Activated CD4-positive, alpha-beta T cell treated with anti-CD3 and anti-CD28 coated beads for 48 hours (primary cell): ENCODE measurements around the gene SLC12A7.
"Not testable (repeated sequence)": the region's sequence is repeated elsewhere in the genome, so short reads cannot be mapped to it uniquely, and the experiment has no call there.

Experiments
- DNase-seq: peaks from one replicate; pipeline ENCODE4 v3.0.0-alpha.2; 2020

SLC12A7 gene

GRCh38 chr5:1108865-1109174, 3.0 kb downstream of the SLC12A7 start:
- no peak for DNase-seq

GRCh38 chr5:1108023-1108864, 3.6 kb downstream of the SLC12A7 start:
- no peak for DNase-seq

- no peak for DNase-seq
Measured at GRCh38 chr5:1107167-1108022, 4.5 kb downstream of the SLC12A7 start.

GRCh38 chr5:1106385-1107166, 5.3 kb downstream of the SLC12A7 start:
- DNase-seq = peak; percentile 28

- DNase-seq = peak; percentile 61
Measured at GRCh38 chr5:1105350-1106265, 6.3 kb downstream of the SLC12A7 start.

- DNase-seq = no peak
Measured at GRCh38 chr5:1104327-1105006, 7.4 kb downstream of the SLC12A7 start.

- DNase-seq = no peak
Measured at GRCh38 chr5:1103505-1104326, 8.1 kb downstream of the SLC12A7 start.

GRCh38 chr5:1103093-1103492, 8.8 kb downstream of the SLC12A7 start:
- no peak for DNase-seq

GRCh38 chr5:1101961-1102713, 9.7 kb downstream of the SLC12A7 start:
- DNase-seq = no peak

GRCh38 chr5:1100664-1101574, 10.9 kb downstream of the SLC12A7 start:
- DNase-seq = no peak

- no peak for DNase-seq
Measured at GRCh38 chr5:1099926-1100663, 11.8 kb downstream of the SLC12A7 start.

GRCh38 chr5:1098986-1099597, 12.8 kb downstream of the SLC12A7 start:
- no peak for DNase-seq

DNA sequence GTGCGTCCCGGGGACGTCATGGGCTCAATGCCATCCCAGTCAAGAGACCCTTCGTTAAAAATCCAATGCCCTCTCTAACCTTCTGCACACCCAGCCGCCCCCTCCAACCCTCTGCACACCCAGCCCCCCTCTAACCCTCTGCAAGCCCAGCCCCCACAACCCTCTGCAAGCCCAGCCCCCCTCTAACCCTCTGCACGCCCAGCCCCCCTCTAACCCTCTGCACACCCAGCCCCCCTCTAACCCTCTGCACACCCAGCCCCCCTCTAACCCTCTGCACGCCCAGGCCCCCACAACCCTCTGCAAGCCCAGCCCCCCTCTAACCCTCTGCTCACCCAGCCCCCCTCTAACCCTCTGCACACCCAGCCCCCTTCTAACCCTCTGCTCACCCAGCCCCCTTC, 13.9 kb downstream of the SLC12A7 start:
- DNase-seq = not testable (repeated sequence)

- no peak for DNase-seq
Measured at GRCh38 chr5:1097381-1097987, 14.4 kb downstream of the SLC12A7 start.

DNA sequence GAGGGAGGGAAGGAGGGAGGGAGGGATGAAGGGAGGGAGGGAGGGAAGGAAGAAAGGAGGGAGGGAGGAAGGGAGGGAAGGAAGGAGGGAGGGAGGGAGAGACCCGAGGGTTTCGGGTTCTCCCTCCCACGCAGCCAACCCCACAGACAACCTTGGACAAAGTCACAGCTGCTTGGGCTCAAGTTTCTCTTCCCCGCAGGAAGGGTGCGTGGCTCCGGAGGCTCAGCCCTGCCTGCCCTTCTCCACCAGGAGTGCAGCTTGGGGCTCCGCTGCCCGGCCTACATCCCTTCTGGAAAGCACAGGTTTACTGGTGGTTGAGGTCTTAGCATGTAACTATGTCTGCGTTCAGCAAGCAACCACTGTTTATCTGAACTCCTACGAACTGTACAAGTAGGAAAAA, 15.0 kb downstream of the SLC12A7 start:
- no peak for DNase-seq

GRCh38 chr5:1095990-1096363, 15.9 kb downstream of the SLC12A7 start:
- DNase-seq = no peak

DNA sequence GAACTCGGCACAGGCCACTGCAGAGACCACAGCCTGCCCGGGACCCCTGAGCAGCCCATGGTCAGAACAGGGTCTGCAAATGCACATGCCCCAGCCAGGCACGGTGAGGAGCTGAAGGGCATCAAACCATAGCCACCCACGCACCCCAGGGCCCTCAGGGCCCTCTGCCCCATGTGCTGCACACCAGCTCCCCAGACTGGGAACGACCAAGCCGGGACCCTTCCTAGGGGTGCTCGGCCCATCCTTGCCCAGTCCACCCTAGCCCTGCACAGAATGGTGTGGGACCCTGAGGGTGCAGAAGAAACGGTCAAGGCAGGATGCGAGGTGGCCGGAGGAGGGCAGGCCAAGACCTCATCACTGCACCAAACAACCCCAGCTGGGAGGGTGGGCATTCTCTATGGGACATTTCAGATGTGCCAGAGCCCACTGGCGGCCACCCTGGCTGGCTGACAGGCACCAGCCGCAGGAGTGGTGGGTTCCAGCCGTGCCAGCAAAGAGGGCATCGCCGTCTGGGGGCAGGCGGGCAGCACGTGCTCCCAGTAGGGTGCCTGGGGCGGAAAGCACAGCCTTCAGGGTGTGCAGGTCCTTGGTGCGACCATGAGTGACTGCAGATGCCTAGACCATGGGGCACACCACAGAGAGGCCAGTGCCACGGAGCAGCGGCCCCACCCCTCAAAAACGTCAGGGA, 16.4 kb downstream of the SLC12A7 start:
- DNase-seq = no peak
